ENCODE data around the gene NEIL1.
"Not testable (repeated sequence)": the region's sequence is repeated elsewhere in the genome, so short reads cannot be mapped to it uniquely, and the experiment has no call there.

DNA sequence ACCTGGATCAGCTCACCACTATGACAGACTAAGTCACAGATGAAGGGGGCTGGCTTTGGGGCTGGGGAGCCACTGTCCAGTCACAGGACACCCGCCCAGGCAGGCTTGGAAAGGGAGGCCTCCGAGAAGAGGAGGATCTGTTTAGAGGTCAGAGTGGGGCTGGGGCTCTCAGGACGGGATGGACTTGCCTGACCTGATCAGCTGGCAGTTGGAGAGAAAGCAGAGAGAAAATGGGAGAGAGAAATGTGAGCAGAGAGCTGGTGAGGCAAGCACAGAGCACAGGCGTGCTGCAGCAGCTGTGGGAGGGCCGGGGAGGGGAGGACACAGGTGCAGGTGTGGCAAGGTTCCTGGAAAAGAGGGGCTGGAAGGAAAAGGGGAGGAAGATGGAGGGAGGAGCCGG, 46.8 kb upstream of the NEIL1 start:
- TF ChIP-seq ZBTB43 (CRISPR knock-in tag; IDR thresholded peaks at IDR 0.05); GABPB1 (CRISPR knock-in tag; IDR thresholded peaks at IDR 0.05); CTCF (IDR thresholded peaks at IDR 0.05); E2F5 (CRISPR knock-in tag; IDR thresholded peaks at IDR 0.05); ELF4 (CRISPR knock-in tag; IDR thresholded peaks at IDR 0.05; ENCODE audit: low read depth); JUN (CRISPR knock-in tag; IDR thresholded peaks at IDR 0.05); TCF7 (CRISPR knock-in tag; IDR thresholded peaks at IDR 0.05; ENCODE audit: low read depth); E2F1 (CRISPR knock-in tag; IDR thresholded peaks at IDR 0.05); ZNF232 (CRISPR knock-in tag; IDR thresholded peaks at IDR 0.05); ETV6 (CRISPR knock-in tag; IDR thresholded peaks at IDR 0.05): not testable (repeated sequence)
- TF ChIP-seq, protein P1, sequence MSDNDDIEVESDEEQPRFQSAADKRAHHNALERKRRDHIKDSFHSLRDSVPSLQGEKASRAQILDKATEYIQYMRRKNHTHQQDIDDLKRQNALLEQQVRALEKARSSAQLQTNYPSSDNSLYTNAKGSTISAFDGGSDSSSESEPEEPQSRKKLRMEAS (CRISPR knock-in tag; IDR thresholded peaks at IDR 0.05), result not testable (repeated sequence)
- TF ChIP-seq, protein P2, sequence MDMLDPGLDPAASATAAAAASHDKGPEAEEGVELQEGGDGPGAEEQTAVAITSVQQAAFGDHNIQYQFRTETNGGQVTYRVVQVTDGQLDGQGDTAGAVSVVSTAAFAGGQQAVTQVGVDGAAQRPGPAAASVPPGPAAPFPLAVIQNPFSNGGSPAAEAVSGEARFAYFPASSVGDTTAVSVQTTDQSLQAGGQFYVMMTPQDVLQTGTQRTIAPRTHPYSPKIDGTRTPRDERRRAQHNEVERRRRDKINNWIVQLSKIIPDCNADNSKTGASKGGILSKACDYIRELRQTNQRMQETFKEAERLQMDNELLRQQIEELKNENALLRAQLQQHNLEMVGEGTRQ (CRISPR knock-in tag; IDR thresholded peaks at IDR 0.05), result not testable (repeated sequence)
